Measurements from ENCODE around the gene ALKBH7.

ALKBH7 gene

DNA sequence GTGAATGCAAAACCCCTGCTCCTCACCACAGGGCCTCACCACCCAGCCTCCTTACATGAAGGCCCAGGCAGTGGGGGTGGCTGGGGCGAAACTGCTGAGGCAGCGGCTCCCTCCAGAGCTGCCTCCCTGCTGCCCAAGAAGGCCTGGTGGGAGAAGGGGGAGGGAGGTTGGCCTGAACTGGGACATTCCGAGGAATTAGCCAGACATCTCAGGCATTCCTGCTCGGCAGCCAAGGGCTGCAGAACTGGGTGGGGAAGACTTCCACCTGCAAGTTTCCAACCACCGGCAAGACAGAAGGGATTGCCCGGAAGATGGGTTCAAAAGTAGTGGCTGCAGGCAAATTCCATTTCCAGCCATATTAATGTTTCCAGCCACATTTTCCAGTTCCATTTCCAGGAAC, 5.4 kb downstream of the ALKBH7 start:
- no peak overlapping the region for H3K4me3 ChIP-seq (ENCODE audit: low read depth, low read length)
- DNase-seq (ENCODE audit: low read depth) = no peak
- TF ChIP-seq, protein P1, sequence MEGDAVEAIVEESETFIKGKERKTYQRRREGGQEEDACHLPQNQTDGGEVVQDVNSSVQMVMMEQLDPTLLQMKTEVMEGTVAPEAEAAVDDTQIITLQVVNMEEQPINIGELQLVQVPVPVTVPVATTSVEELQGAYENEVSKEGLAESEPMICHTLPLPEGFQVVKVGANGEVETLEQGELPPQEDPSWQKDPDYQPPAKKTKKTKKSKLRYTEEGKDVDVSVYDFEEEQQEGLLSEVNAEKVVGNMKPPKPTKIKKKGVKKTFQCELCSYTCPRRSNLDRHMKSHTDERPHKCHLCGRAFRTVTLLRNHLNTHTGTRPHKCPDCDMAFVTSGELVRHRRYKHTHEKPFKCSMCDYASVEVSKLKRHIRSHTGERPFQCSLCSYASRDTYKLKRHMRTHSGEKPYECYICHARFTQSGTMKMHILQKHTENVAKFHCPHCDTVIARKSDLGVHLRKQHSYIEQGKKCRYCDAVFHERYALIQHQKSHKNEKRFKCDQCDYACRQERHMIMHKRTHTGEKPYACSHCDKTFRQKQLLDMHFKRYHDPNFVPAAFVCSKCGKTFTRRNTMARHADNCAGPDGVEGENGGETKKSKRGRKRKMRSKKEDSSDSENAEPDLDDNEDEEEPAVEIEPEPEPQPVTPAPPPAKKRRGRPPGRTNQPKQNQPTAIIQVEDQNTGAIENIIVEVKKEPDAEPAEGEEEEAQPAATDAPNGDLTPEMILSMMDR (IDR thresholded peaks at IDR 0.05; ENCODE audit: control insufficient read depth, extremely low read depth, insufficient read depth) = no peak

DNA sequence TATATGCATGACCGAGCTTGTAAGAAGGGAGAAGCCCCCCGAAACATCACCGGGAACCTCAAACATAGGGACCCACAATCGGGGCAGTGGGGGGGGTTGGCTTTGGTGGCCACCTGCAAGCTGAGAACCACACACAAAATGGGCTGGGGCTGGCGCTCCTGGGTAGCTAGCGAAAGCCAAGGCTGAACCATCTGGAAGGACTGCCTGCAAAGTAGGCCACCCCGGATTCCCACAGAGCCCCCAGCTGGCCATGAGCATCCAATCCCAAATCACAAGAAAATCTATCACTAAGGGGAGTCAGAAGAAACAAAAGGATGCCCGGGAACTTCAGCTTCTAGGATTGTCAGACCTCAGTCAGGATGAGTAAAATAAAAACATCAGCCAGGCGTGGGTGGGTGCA, 5.9 kb downstream of the ALKBH7 start:
- DNase-seq (ENCODE audit: low read depth) = no peak
- TF ChIP-seq, protein P1 (IDR thresholded peaks at IDR 0.05; ENCODE audit: control insufficient read depth, extremely low read depth, insufficient read depth) = no peak

GRCh38 chr19:6379744-6380143, 7.2 kb downstream of the ALKBH7 start:
- H3K4me3 ChIP-seq (ENCODE audit: low read depth, low read length) = no peak overlapping the region
- TF ChIP-seq, protein P1 (IDR thresholded peaks at IDR 0.05; ENCODE audit: control insufficient read depth, extremely low read depth, insufficient read depth) = no peak
- no peak for DNase-seq (ENCODE audit: low read depth)

More for the DNA sequence above, 5.9 kb downstream of the ALKBH7 start:
- no peak overlapping the region for H3K4me3 ChIP-seq (ENCODE audit: low read depth, low read length)

DNA sequence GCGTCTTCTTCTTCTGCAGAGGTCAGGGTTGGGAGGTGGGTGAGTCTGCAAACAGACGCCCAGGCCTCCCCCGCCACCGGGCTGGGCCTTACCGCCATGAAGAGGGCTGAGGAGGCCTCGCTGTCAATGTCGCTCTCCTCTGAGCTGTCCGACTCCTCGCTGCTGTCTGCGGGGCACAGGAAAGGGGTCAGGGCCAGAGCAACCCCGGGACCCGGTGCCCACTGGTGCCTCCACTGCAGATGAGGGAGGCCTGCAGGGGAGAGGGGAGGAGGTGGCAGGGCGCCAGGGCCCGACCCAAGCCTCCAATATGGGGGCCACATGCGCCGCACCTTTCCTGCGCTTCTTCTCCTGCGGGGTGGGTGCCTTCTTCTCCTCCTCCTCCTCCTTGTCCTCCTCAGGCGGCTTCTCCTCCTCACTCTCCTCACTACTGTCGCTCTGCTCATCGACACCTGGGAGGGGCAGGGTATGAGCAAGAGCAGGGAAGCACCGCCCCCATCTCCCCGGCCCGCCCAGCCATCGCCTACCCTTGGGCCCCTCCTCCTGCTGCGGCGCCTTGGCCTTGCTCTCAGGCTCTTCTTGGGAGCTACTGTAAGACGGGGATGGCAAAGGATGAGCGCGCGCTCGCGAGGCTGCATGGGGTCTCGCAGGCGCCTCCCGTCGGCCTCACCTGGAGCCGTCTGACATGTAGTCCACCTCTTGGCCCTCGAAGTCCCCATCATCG, 8.6 kb downstream of the ALKBH7 start:
- DNase-seq (ENCODE audit: low read depth) = no peak
- no peak overlapping the region for H3K4me3 ChIP-seq (ENCODE audit: low read depth, low read length)
- TF ChIP-seq, protein P1 (IDR thresholded peaks at IDR 0.05; ENCODE audit: control insufficient read depth, extremely low read depth, insufficient read depth) = no peak

DNA sequence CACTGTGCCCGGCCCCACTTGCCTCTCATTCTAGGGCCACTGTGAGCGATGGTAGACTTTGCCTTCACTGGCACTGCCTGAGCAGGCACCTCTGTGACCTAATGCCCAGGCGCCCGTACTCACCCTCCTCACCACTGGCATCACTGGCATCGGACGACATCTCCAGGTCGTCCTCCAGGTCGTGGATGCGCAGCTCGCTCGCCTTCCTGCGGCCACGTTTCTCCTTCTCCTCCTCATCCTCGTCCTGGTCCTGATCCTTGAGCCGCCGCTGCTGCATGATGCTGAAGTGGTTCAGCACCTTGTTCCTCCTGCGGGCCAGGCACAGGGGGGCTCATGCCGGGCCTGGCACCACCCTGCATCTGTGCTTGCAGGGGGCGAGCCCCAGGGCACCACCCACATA, 10.6 kb downstream of the ALKBH7 start:
- TF ChIP-seq, protein P1 (IDR thresholded peaks at IDR 0.05; ENCODE audit: control insufficient read depth, extremely low read depth, insufficient read depth) = no peak
- no peak for DNase-seq (ENCODE audit: low read depth)

GRCh38 chr19:6384381-6384780, 11.8 kb downstream of the ALKBH7 start:
- TF ChIP-seq, protein P1 (IDR thresholded peaks at IDR 0.05; ENCODE audit: control insufficient read depth, extremely low read depth, insufficient read depth) = no peak
- DNase-seq (ENCODE audit: low read depth) = no peak
- no peak overlapping the region for H3K4me3 ChIP-seq (ENCODE audit: low read depth, low read length)

More for the DNA sequence above, 10.6 kb downstream of the ALKBH7 start:
- no peak overlapping the region for H3K4me3 ChIP-seq (ENCODE audit: low read depth, low read length)

- DNase-seq (ENCODE audit: low read depth) = no peak
- TF ChIP-seq, protein P1 (IDR thresholded peaks at IDR 0.05; ENCODE audit: control insufficient read depth, extremely low read depth, insufficient read depth) = no peak
- no peak overlapping the region for H3K4me3 ChIP-seq (ENCODE audit: low read depth, low read length)
Observed at GRCh38 chr19:6387372-6387771, 14.8 kb downstream of the ALKBH7 start.
